ENCODE measurements around the gene CXorf65.

The CXorf65 gene

DNA sequence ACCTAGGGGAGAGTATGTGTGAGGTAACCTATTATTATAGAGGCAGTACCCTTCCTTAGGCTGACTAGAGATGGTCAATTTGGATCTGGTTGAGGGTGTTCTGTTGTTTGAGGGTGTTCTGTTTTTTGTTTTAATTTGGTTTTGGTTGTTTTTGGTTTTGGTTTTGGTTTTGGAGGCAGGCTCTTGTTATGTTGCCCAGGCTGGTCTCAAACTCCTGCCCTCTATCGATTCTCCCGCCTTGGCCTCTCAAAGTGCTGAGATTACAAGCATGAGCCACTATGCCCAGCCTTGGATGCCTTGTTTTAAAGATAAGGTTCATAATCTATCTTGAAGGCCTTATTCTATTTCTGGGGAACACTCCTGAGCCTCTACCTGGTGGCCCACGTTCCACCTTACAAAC is 912 bp downstream of the CXorf65 start:
- DNase-seq: no peak

GRCh38 chrX:71103110-71103983 is 3.2 kb downstream of the CXorf65 start:
- no peak for DNase-seq

- no peak for DNase-seq
Observed at GRCh38 chrX:71102292-71102691, 4.2 kb downstream of the CXorf65 start.

DNA sequence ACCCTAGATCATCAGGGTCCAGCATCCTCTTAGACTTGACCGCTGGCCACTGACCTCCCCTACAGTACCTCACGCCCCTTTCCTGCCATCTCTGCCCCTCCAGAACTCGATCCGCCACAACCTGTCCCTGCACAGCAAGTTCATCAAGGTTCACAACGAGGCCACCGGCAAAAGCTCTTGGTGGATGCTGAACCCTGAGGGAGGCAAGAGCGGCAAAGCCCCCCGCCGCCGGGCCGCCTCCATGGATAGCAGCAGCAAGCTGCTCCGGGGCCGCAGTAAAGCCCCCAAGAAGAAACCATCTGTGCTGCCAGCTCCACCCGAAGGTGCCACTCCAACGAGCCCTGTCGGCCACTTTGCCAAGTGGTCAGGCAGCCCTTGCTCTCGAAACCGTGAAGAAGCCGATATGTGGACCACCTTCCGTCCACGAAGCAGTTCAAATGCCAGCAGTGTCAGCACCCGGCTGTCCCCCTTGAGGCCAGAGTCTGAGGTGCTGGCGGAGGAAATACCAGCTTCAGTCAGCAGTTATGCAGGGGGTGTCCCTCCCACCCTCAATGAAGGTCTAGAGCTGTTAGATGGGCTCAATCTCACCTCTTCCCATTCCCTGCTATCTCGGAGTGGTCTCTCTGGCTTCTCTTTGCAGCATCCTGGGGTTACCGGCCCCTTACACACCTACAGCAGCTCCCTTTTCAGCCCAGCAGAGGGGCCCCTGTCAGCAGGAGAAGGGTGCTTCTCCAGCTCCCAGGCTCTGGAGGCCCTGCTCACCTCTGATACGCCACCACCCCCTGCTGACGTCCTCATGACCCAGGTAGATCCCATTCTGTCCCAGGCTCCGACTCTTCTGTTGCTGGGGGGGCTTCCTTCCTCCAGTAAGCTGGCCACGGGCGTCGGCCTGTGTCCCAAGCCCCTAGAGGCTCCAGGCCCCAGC is 5.7 kb downstream of the CXorf65 start:
- DNase-seq: no peak

DNA sequence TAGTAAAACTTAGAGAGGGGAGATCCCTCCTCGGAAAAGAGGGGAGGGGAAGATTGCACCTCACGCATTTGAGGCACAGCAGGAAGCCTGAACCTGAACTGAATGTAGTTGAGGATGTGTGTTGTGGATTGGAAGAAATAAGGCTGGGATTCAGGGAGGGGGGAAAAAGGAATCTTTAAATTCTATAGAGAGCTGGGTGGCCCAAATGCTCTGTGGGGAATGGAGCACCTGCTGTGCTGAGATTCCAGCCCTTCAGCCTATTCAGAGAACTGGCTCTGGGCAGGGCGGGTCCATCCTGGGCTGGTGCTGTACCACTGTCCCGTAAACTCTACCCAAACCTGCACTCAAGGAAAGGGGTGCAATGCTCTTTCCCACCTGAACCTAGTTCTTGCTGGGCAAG is 6.8 kb downstream of the CXorf65 start:
- DNase-seq: no peak

DNA sequence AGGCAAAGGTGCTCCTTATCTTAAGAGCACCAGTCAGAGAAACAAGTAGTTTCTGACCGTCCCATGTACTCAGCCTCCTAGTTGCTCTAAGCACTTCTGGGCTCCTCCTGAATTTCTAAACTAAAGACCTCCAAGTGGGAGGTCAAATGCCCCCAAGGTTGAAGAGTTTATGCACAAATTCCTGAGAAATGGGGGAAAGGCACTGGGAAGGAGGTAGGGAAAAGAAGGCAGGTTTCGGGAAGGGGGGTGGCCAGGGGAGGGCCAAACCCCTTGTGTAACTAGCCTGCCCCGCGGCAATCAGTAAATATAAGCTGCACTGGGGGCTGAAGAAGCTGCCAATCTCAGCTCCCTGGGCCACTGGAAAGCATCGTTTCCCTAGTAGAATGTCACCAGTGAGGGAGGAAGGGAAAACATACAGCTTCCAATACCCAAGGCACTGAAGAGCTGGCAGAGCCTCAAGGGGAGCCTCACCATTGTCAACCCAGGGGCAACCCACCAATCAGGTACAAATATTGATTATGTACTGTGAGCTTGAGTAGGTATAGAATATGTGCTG is 7.5 kb downstream of the CXorf65 start:
- DNase-seq: no peak

- DNase-seq: no peak
Observed at GRCh38 chrX:71098302-71098701, 8.2 kb downstream of the CXorf65 start.

- DNase-seq: no peak
Observed at GRCh38 chrX:71096760-71097032, 9.8 kb downstream of the CXorf65 start.

- DNase-seq: no peak
Observed at GRCh38 chrX:71095981-71096759, 10.4 kb downstream of the CXorf65 start.

- DNase-seq: peak; percentile 65
Observed at GRCh38 chrX:71095555-71095980, 11.0 kb downstream of the CXorf65 start, which contains the start of gene FOXO4. FOXO4 (plus strand) TSS chrX:71095851; CDS start chrX:71096529, 678 bp downstream.

DNA sequence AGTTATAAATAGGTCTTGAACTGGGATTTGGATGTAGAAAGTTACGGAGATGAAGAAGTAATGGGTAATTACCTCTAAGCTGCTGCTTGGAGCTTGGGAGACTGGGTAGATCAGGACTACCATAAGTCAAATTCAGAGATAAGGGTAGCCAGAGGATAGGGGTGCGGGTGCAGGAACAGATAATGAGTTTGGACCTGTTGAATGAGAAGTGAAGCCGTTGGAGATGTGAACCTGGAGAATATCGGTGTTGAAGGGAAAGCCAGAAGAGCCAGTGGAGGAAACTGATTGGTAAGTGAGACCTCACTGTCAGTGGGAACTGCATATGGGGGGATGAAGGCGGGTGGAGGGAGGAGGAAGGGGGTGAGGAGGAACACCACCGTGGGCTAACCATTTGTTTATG is 11.5 kb downstream of the CXorf65 start:
- DNase-seq: no peak

DNA sequence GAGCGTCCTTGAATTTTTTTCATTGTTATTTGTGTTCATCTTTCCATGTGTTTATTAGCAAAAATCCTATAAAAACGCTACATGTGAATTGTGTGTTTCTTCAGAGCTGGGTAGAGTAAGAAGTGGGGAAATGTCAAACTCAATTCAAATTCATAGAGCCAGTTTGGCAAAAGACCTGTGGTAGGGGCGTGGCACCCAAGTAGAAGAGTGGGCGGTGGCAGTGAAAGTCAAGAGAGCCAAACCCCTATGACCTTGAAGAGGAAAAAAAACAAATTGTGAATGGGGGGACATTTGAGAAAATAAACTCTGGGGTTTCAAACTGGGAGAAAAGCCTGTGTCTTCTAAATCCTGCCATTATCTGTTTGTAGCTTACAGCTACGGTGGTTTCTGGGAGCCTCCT is 15.3 kb downstream of the CXorf65 start:
- DNase-seq: no peak

DNA sequence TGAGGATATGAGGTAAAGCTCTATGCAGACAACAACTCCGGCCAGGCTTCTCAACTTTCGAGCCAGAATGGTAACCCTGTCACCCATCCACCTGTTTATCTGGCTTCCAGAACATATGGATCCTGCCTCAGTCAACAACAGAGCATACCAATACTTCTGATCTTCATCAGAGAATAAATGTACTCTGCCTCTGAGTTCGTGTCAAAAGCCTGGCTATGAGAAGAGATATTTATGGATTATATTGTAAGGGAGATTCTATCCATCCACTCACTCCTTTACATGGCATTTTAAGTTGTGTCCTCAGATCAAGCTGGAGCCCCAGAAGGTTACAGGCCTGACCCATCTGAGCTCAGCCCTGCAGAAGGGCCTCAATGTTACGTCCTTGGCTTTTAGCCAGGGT is 20.6 kb downstream of the CXorf65 start:
- DNase-seq: no peak

- no peak for DNase-seq
Observed at GRCh38 chrX:71082822-71083221, 23.7 kb downstream of the CXorf65 start.

- no peak for DNase-seq
Observed at GRCh38 chrX:71082124-71082647, 24.4 kb downstream of the CXorf65 start.

DNA sequence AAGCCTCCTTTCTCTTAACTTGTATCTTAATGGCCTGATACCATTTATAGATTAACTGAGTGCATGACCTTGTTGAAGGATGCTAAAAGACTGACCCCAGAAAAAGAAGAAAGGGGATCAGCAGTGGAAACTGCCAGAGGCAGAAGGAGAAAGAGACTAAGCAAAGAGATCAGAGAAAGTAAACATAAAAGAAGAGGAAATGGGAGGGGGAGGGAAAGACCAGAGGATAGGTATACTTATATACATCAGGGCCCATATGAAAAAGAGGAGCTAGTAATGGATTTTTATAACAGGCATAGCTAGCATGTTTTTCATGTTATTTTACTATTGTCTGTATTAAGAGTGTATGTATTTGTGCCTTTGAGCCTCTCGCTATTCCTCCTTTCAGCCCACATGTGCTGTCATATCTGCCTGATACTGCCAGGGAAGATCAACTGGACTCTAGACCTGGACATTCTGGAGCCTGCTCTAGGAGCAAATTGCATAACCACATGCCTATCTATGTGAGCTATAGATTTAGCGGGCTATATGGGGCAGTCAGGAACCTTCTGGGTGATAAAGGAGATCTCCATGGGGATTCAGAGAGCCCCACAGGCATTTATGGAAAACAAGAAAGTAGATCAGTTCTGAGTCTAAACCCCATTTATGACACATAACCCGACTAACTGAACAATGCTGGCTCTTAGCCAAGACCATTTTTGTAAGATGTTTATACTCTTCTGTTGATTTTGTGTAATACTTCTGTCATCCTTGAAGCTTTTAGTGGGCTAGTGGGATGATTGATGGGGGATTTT is 25.0 kb downstream of the CXorf65 start:
- no peak for DNase-seq

DNA sequence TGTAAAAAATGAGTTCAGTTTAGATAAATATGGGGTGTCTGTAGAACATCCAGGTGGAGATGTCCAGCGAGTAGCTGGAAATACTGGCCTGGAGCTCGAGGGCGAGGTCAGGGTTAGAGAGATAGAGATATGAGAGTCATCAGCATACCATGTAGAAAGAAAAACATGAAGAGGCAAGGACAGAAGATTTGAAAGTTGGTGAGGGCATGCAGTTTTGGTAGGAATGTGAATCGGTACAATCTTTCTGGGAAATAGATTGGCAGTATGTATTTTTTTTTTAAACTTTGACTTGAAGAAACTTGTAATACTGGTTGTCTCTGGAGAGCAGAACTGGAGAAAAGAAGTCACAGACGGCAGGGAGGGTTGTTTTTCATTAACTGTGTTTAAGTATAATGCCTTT is 36.0 kb downstream of the CXorf65 start:
- DNase-seq: no peak

DNA sequence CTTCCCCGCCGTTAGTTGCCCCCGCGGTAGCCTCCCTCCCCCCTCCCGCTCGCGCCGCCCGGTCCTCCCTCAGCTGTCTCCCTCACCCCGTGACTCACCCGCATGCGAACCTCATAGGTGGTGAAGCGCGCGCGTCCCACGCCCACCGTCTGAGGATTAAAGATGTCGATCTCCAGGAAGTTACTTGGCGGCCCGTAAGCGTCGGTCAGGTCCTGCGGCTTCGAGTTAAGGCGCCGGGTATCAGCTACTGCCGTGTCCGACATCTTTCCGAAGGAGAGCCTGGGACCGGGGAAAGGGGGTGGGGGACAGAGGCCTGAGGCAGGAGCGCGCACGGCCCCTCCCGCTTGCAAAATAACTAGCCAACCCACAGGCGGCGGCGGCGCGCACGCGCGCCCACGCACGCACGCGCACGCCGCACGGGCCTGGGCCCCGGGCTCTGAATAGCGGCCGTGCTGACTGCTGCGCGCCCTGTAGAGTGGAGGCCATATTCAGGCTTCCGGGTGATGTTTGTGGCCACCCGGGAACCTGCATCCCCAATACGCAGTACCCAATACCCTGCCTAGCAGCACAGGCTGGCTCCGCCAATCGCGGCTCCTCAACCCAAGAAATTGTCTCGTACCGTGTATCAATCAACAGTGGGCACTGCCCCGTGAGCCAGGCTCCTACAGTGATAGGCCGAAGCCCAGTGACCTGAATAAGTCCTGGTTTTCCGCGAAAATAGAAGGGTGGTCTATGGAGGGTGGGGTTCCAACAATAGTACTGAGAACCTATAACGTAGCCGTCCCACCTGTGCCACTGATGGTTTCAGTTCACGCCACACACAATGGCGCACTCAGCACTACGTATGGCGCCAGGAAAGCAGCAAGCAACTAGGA is 38.3 kb downstream of the CXorf65 start, which contains the start of gene SNX12:
TSS of gene SNX12 (minus strand) at position 291 of the 875 bp plus-strand sequence. CDS start at position 263, 28 bp downstream.
- peak; percentile 87 for DNase-seq

GRCh38 chrX:71067712-71068043 is 38.9 kb downstream of the CXorf65 start:
- no peak for DNase-seq

DNA sequence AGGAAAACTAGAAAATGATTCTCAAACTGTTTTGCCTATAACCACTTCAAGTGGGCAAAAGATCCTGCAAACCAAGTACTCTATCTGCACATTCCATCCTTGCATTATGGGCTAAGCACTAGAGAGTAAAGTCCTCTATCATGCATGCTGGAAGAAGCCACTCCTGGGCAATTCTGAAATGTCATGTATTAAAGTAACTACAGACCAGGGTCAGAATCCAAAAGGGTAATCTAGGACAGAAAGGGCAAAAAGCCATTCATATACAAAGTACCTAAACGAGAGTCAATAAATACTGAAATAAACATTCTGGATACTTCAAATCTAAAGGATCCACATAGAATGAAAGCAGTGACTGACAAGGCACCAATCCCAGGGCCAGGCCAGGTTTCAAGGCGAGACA is 39.5 kb downstream of the CXorf65 start:
- DNase-seq: no peak

GRCh38 chrX:71060127-71060526 is 46.4 kb downstream of the CXorf65 start:
- no peak for DNase-seq

Measured in NCI-H774 (cell line).